T-helper 22 cell (primary cell): ENCODE data around the gene PKNOX2.

Source experiments
- DNase-seq: peaks from one replicate; pipeline ENCODE4 v3.0.0-alpha.2; 2020; ENCODE audit warnings: low read depth

The PKNOX2 gene

GRCh38 chr11:125287491-125288210 lies 123.1 kb downstream of the PKNOX2 start:
- no peak for DNase-seq

GRCh38 chr11:125289419-125290098 lies 125.0 kb downstream of the PKNOX2 start:
- no peak for DNase-seq

- DNase-seq = no peak
Measured at GRCh38 chr11:125290263-125290662, 125.7 kb downstream of the PKNOX2 start.

- no peak for DNase-seq
Measured at GRCh38 chr11:125292100-125292499, 127.5 kb downstream of the PKNOX2 start.

GRCh38 chr11:125293596-125293995 lies 129.0 kb downstream of the PKNOX2 start:
- DNase-seq = no peak

GRCh38 chr11:125295931-125296330 lies 131.4 kb downstream of the PKNOX2 start:
- DNase-seq = no peak

- DNase-seq = no peak
Measured at GRCh38 chr11:125297346-125297915, 132.9 kb downstream of the PKNOX2 start.

GRCh38 chr11:125299061-125299615 lies 134.6 kb downstream of the PKNOX2 start:
- DNase-seq = no peak

- DNase-seq = no peak
Measured at GRCh38 chr11:125299821-125300220, 135.3 kb downstream of the PKNOX2 start.

GRCh38 chr11:125300791-125301218 lies 136.3 kb downstream of the PKNOX2 start:
- no peak for DNase-seq

GRCh38 chr11:125301346-125301745 lies 136.8 kb downstream of the PKNOX2 start:
- DNase-seq = no peak

GRCh38 chr11:125303186-125303585 lies 138.6 kb downstream of the PKNOX2 start:
- no peak for DNase-seq

GRCh38 chr11:125303694-125304093 lies 139.1 kb downstream of the PKNOX2 start:
- no peak for DNase-seq

- DNase-seq = no peak
Measured at GRCh38 chr11:125304136-125304535, 139.6 kb downstream of the PKNOX2 start.

- no peak for DNase-seq
Measured at GRCh38 chr11:125304876-125305275, 140.3 kb downstream of the PKNOX2 start.

- no peak for DNase-seq
Measured at GRCh38 chr11:125305345-125305744, 140.8 kb downstream of the PKNOX2 start.

- DNase-seq = no peak
Measured at GRCh38 chr11:125306476-125306875, 141.9 kb downstream of the PKNOX2 start.

GRCh38 chr11:125308246-125308645 lies 143.7 kb downstream of the PKNOX2 start:
- DNase-seq = no peak

GRCh38 chr11:125312391-125312790 lies 147.8 kb downstream of the PKNOX2 start:
- no peak for DNase-seq

- DNase-seq = no peak
Measured at GRCh38 chr11:125312812-125313211, 148.3 kb downstream of the PKNOX2 start.

GRCh38 chr11:125313271-125314219 lies 149.0 kb downstream of the PKNOX2 start:
- DNase-seq = no peak
